A549 (cell line): Measurements from ENCODE around the gene LRRFIP2. TPM values are rescaled to one million over a fixed set of nuclear protein-coding genes. Genes with fewer than 3 reads are reported as not detected.

Experiments
- ATAC-seq, 2 experiments: fragments of 200-7000 bp in 1 of 2; fragments of >200 bp in 1 of 2; cut with Nextera tagmentation in 1 of 2; cut with Tn5 transposase in 1 of 2; 3 replicates each; pipeline versions ENCODE4 v1.8.0 to v1.9.1; 2018 to 2020; ENCODE audit warnings: mild to moderate bottlenecking in 1 of 2, moderate library complexity in 1 of 2
- CTCF ChIA-PET: fragments of 300-600 bp; sonication (Branson Sonifier 250); formaldehyde crosslinking; extraction: SDS; loops from one replicate; lab custom pipeline; 2021; ENCODE audit warnings: antibody characterized with exemption, inconsistent platforms; lab: Yijun Ruan, JAX
- POLR2A ChIA-PET: fragments of 350-600 bp; formaldehyde crosslinking; extraction: SDS; loops from one replicate; lab custom pipeline; 2021; ENCODE audit warnings: antibody characterized with exemption, inconsistent platforms; lab: Yijun Ruan, JAX
- DNase-seq, 2 experiments: peaks; one replicate each; pipeline versions ENCODE4 v3.0.0 to v3.0.0-alpha.2; 2011 to 2016; ENCODE audit warnings: low read depth in 1 of 2, low spot score in 1 of 2
- FAIRE-seq: peaks from 2 replicates; lab custom pipeline; 2011; peaks lifted over from hg19 to GRCh38; lab: Jason Lieb, UNC
- H3K27ac ChIP-seq, 2 experiments: fragments of >200 bp; sonication (Bioruptor Twin); formaldehyde crosslinking; 3 replicates each; pipeline ENCODE4 v1.5.1; 2016 to 2017
- H3K4me1 ChIP-seq: fragments of >200 bp; sonication (Bioruptor Twin); formaldehyde crosslinking; 3 replicates; pipeline ENCODE4 v1.6.1; 2016
- H3K4me2 ChIP-seq: fragments of >200 bp; sonication (Bioruptor Twin); formaldehyde crosslinking; 3 replicates; pipeline ENCODE4 v1.6.1; 2016
- H3K4me3 ChIP-seq: fragments of >200 bp; sonication (Bioruptor Twin); formaldehyde crosslinking; 3 replicates; pipeline ENCODE4 v1.5.1; 2016
- H3K9me3 ChIP-seq: fragments of >200 bp; sonication (Bioruptor Twin); formaldehyde crosslinking; 3 replicates; pipeline ENCODE4 v1.6.1; 2016
- EHMT2 ChIP-seq: fragments of 200-600 bp; sonication (generic); IDR thresholded peaks from 2 replicates; pipeline ENCODE4 v1.6.1; 2016; ENCODE audit warnings: antibody characterized with exemption, low read depth, mild to moderate bottlenecking, moderate library complexity
- ESRRA ChIP-seq: fragments of 150-350 bp; IDR thresholded peaks from 2 replicates; pipeline ENCODE4 v1.6.1; 2014; ENCODE audit warnings: mild to moderate bottlenecking, low read length, borderline replicate concordance
- GATA3 ChIP-seq: IDR thresholded peaks from 2 replicates; pipeline ENCODE4 v1.6.1; 2012; ENCODE audit warnings: borderline replicate concordance
- HDAC2 ChIP-seq: fragments of 200-600 bp; sonication (generic); IDR thresholded peaks from 2 replicates; pipeline ENCODE4 v1.6.1; 2016
- HEYL ChIP-seq: fragments of 250-450 bp; sonication (Bioruptor Pico); IDR thresholded peaks from 2 replicates; pipeline ENCODE4 v1.8.0; 2021; ENCODE audit warnings: mild to moderate bottlenecking, moderate library complexity
- HOXB13 ChIP-seq: fragments of 250-450 bp; sonication (Bioruptor Pico); IDR thresholded peaks from 2 replicates; pipeline ENCODE4 v1.5.0; 2020; ENCODE audit warnings: low read depth, mild to moderate bottlenecking, moderate library complexity
- JUNB ChIP-seq: fragments of >200 bp; sonication (Bioruptor Twin); formaldehyde crosslinking; IDR thresholded peaks from 2 replicates; pipeline ENCODE4 v1.6.1; 2016
- KDM5A ChIP-seq: fragments of 200-600 bp; sonication (generic); IDR thresholded peaks from 2 replicates; pipeline ENCODE4 v1.6.1; 2016; ENCODE audit warnings: antibody characterized with exemption, mild to moderate bottlenecking
- MAZ ChIP-seq: fragments of 150-350 bp; IDR thresholded peaks from 2 replicates; pipeline ENCODE4 v1.6.1; 2014; ENCODE audit warnings: antibody characterized with exemption, low read depth, low read length, borderline replicate concordance
- MYC ChIP-seq: IDR thresholded peaks from 2 replicates; pipeline ENCODE4 v1.6.1; 2012; ENCODE audit warnings: mild to moderate bottlenecking, inconsistent platforms, low read length, improper control_type of control experiment, borderline replicate concordance
- POLR2A ChIP-seq: IDR thresholded peaks from 2 replicates; pipeline ENCODE4 v1.6.1; 2012; ENCODE audit warnings: mild to moderate bottlenecking, low read length
- RAD21 ChIP-seq, 2 experiments: fragments of >200 bp in 1 of 2; sonication (Bioruptor Twin) in 1 of 2; formaldehyde crosslinking in 1 of 2; IDR thresholded peaks in 1 of 2; conservative IDR thresholded peaks in 1 of 2; 2 replicates in 1 of 2; 3 replicates in 1 of 2; pipeline ENCODE4 v1.6.1; 2012 to 2018; ENCODE audit warnings: inconsistent platforms in 1 of 2
- RARB ChIP-seq: fragments of 250-450 bp; sonication (Bioruptor Pico); IDR thresholded peaks from 2 replicates; pipeline ENCODE4 v1.8.0; 2021; ENCODE audit warnings: mild to moderate bottlenecking, moderate library complexity
- RCOR1 ChIP-seq: fragments of 150-350 bp; IDR thresholded peaks from 2 replicates; pipeline ENCODE4 v1.6.1; 2014; ENCODE audit warnings: antibody characterized with exemption, low read length, low read depth
- RFX5 ChIP-seq: fragments of 450-650 bp; IDR thresholded peaks from 2 replicates; pipeline ENCODE4 v1.7.1; 2014; ENCODE audit warnings: antibody characterized with exemption, mild to moderate bottlenecking, moderate library complexity
- SMC3 ChIP-seq: fragments of >200 bp; sonication (Bioruptor Twin); formaldehyde crosslinking; IDR thresholded peaks from 3 replicates; pipeline ENCODE4 v1.6.1; 2018; ENCODE audit warnings: inconsistent platforms
- TFCP2L1 ChIP-seq: fragments of 250-450 bp; sonication (Bioruptor Pico); IDR thresholded peaks from 2 replicates; pipeline ENCODE4 v1.5.0; 2021; ENCODE audit warnings: mild to moderate bottlenecking
- TP53 ChIP-seq: fragments of 250-450 bp; sonication (Bioruptor Pico); IDR thresholded peaks from 2 replicates; pipeline ENCODE4 v1.5.0; 2021; ENCODE audit warnings: mild to moderate bottlenecking, moderate library complexity
- ZNF302 ChIP-seq: fragments of 250-450 bp; sonication (Bioruptor Pico); IDR thresholded peaks from 2 replicates; pipeline ENCODE4 v1.9.0; 2021; ENCODE audit warnings: inconsistent platforms, mild to moderate bottlenecking, moderate library complexity
- WGBS: methylation state at CpG from one replicate; pipeline ENCODE4 v1.1.6; 2017; ENCODE audit errors: missing lambda C conversion rate; 5-methylcytosine and 5-hydroxymethylcytosine counted together
- polyA plus RNA-seq, 4 experiments: library from polyadenylated mRNA; depleted of rRNA in 3 of 4; stranded (reverse); fragments of >200 nt; fragmentation: RNase III in 1 of 4; extraction: RNeasy Plus Mini Kit Qiagen cat#74134 plus additional on column Dnase treatment in 1 of 4; gene quantifications; 2 replicates in 3 of 4; 3 replicates in 1 of 4; pipeline ENCODE4 v1.2.3, GENCODE V29; 2011 to 2017
- TF ChIP-seq, protein P1 (sequence below): fragments of >200 bp; sonication (Bioruptor Twin); formaldehyde crosslinking; IDR thresholded peaks from 3 replicates; pipeline ENCODE4 v1.5.1; 2016
- TF ChIP-seq, protein P2 (sequence below): fragments of >200 bp; sonication (Bioruptor Twin); formaldehyde crosslinking; IDR thresholded peaks from 2 replicates; pipeline ENCODE4 v1.6.1; 2016
- TF ChIP-seq, protein P3 (sequence below): fragments of >200 bp; sonication (Bioruptor Twin); formaldehyde crosslinking; IDR thresholded peaks from 3 replicates; pipeline ENCODE4 v1.6.1; 2016
- TF ChIP-seq, protein P4 (sequence below): fragments of 250-450 bp; sonication (Bioruptor Pico); IDR thresholded peaks from 2 replicates; pipeline ENCODE4 v1.5.0; 2020; ENCODE audit warnings: low read depth, mild to moderate bottlenecking, moderate library complexity
- TF ChIP-seq, protein P5 (sequence below): fragments of 450-650 bp; IDR thresholded peaks from 2 replicates; pipeline ENCODE4 v1.6.1; 2014; ENCODE audit warnings: antibody characterized with exemption
- TF ChIP-seq, protein P6 (sequence below): IDR thresholded peaks from 2 replicates; pipeline ENCODE4 v1.6.1; 2012
- TF ChIP-seq, protein P7 (sequence below): fragments of 250-450 bp; sonication (Bioruptor Pico); IDR thresholded peaks from 2 replicates; pipeline ENCODE4 v1.5.0; 2021; ENCODE audit warnings: mild to moderate bottlenecking, moderate library complexity, borderline replicate concordance

The LRRFIP2 gene
- polyA plus RNA-seq, 2 of the 4 experiments (the other 2 are of a cell fraction) = 48.0 to 66.4 TPM

DNA sequence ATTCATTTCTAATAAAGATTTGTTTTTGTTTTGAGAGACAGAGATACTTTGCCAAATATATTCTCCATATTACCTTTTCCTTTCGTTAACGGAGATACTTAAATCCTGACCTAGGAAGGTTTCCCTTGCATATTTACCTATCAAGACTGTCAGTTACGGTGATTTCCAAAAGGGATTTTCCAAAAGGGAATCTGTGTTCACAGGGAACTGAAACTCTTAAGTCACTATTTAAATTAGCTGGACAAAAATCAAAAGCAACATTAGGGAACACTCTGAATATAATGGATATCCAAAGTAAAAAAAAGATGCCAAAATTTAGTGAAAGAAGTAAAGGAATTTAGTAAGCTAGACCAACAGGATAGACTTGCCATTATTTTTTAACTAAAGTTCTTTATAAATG, 576 bp downstream of the LRRFIP2 start:
- ATAC-seq = no peak
- Histone ChIP-seq H3K4me2 (peak overlapping the region; percentile 69), H3K4me3 (no peak overlapping the region; the same call in 2 of the 3 replicates), H3K27ac (no peak overlapping the region), H3K9me3 (no peaks in the 10 kb centered on the region), H3K4me1 (peaks cover 47% of the 10 kb centered on the region)
- FAIRE-seq = no peak
- ChIA-PET POLR2A (interaction anchor here (0.7 kb wide), 1 partner anchor 126 kb away, joined by 3 read pairs; no protein-coding TSS in a partner anchor), CTCF (interaction anchor here (1.8 kb wide), 1 partner anchor 10 kb away, joined by 4 read pairs; no protein-coding TSS in a partner anchor)
- 68% methylated on average over 3 of the region's 3 CpGs for WGBS
- TF ChIP-seq RFX5 = no peak
- no peak for TF ChIP-seq MYC
- TF ChIP-seq RARB (CRISPR knock-in tag) = no peak
- no peak for TF ChIP-seq HDAC2
- no peak for TF ChIP-seq HOXB13 (CRISPR knock-in tag)
- no peak for TF ChIP-seq GATA3
- no peak for TF ChIP-seq RAD21 (conservative IDR thresholded peaks at IDR 0.05 in 1 of 2, IDR thresholded peaks at IDR 0.05 in 1 of 2)
- TF ChIP-seq TFCP2L1 (CRISPR knock-in tag) = no peak
- TF ChIP-seq EHMT2 = no peak
- no peak for TF ChIP-seq SMC3
- TF ChIP-seq, protein P1, sequence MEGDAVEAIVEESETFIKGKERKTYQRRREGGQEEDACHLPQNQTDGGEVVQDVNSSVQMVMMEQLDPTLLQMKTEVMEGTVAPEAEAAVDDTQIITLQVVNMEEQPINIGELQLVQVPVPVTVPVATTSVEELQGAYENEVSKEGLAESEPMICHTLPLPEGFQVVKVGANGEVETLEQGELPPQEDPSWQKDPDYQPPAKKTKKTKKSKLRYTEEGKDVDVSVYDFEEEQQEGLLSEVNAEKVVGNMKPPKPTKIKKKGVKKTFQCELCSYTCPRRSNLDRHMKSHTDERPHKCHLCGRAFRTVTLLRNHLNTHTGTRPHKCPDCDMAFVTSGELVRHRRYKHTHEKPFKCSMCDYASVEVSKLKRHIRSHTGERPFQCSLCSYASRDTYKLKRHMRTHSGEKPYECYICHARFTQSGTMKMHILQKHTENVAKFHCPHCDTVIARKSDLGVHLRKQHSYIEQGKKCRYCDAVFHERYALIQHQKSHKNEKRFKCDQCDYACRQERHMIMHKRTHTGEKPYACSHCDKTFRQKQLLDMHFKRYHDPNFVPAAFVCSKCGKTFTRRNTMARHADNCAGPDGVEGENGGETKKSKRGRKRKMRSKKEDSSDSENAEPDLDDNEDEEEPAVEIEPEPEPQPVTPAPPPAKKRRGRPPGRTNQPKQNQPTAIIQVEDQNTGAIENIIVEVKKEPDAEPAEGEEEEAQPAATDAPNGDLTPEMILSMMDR = no peak
- DNase-seq = no peak

DNA sequence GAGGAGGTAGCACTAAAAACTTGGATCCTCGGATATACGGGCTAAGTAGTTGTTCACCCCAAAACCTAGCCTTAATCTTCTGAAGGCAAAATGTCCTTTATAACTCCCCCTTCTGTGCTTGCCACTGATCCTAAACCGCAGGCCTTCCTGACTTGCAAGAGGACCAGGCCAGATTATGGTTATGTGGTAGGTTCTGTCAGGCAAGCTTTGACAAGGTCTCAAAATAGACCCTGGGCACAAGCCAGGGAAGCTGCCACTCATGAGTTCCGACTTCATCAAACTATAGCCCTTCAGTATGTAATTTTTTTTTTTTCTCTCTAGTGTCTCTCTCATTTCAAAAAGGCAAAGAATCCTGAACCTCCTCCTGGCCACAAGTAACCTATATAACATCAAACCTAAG, 3.2 kb downstream of the LRRFIP2 start:
- no peak overlapping the region for H3K4me2 ChIP-seq
- no peak for FAIRE-seq
- no peak for ATAC-seq
- H3K4me1 ChIP-seq = peaks cover 30% of the 10 kb centered on the region
- WGBS = 92% methylated on average over 4 of the region's 4 CpGs
- ChIA-PET POLR2A (no interaction called here), CTCF (interaction anchor here (0.6 kb wide), 1 partner anchor 77 kb away, joined by 3 read pairs; no protein-coding TSS in a partner anchor)
- no peak for DNase-seq
- no peak overlapping the region for H3K4me3 ChIP-seq
- TF ChIP-seq ZNF302 (CRISPR knock-in tag) (no peak), JUNB (no peak), KDM5A (no peak), MAZ (no peak), HDAC2 (no peak), POLR2A (no peak)
- TF ChIP-seq, protein P2, sequence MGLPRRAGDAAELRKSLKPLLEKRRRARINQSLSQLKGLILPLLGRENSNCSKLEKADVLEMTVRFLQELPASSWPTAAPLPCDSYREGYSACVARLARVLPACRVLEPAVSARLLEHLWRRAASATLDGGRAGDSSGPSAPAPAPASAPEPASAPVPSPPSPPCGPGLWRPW = no peak
- TF ChIP-seq, protein P3, sequence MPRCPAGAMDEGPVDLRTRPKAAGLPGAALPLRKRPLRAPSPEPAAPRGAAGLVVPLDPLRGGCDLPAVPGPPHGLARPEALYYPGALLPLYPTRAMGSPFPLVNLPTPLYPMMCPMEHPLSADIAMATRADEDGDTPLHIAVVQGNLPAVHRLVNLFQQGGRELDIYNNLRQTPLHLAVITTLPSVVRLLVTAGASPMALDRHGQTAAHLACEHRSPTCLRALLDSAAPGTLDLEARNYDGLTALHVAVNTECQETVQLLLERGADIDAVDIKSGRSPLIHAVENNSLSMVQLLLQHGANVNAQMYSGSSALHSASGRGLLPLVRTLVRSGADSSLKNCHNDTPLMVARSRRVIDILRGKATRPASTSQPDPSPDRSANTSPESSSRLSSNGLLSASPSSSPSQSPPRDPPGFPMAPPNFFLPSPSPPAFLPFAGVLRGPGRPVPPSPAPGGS = no peak
- TF ChIP-seq, protein P4, sequence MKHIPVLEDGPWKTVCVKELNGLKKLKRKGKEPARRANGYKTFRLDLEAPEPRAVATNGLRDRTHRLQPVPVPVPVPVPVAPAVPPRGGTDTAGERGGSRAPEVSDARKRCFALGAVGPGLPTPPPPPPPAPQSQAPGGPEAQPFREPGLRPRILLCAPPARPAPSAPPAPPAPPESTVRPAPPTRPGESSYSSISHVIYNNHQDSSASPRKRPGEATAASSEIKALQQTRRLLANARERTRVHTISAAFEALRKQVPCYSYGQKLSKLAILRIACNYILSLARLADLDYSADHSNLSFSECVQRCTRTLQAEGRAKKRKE (CRISPR knock-in tag) = no peak
- TF ChIP-seq, protein P5, sequence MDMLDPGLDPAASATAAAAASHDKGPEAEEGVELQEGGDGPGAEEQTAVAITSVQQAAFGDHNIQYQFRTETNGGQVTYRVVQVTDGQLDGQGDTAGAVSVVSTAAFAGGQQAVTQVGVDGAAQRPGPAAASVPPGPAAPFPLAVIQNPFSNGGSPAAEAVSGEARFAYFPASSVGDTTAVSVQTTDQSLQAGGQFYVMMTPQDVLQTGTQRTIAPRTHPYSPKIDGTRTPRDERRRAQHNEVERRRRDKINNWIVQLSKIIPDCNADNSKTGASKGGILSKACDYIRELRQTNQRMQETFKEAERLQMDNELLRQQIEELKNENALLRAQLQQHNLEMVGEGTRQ = no peak
- no peaks in the 10 kb centered on the region for H3K9me3 ChIP-seq
- no peak overlapping the region for H3K27ac ChIP-seq

DNA sequence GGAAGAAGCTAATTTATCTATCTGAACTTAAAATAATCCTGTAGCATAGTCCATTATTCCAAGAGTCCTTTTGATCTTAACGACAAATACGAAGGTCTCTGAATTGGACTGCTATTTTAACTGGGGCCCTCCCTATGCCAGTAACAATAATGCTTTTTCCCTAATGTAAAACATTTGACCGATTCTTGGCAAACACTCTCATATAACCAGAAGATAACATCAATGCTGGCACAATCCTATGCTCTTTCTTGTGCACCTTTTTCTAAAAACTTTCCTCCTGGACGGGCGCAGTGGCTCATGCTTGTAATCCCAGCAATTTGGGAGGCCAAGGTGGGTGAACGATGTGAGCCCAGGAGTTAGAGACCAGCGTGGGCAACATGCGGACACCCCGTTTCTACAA, 3.9 kb downstream of the LRRFIP2 start:
- CTCF ChIA-PET = interaction anchor here (0.6 kb wide), 1 partner anchor 78 kb away, joined by 3 read pairs; no protein-coding TSS in a partner anchor
- Histone ChIP-seq H3K9me3 (no peaks in the 10 kb centered on the region), H3K4me3 (no peak overlapping the region), H3K27ac (no peak overlapping the region), H3K4me1 (peaks cover 30% of the 10 kb centered on the region), H3K4me2 (no peak overlapping the region; the same call in 2 of the 3 replicates)
- DNase-seq (no peak), ATAC-seq (no peak), FAIRE-seq (no peak)
- POLR2A ChIA-PET = no interaction called here
- WGBS = 89% methylated on average over 9 of the region's 9 CpGs
- TF ChIP-seq TP53 (CRISPR knock-in tag) = no peak
- no peak for TF ChIP-seq RCOR1
- TF ChIP-seq, protein P3 = no peak
- no peak for TF ChIP-seq JUNB
- TF ChIP-seq, protein P6, sequence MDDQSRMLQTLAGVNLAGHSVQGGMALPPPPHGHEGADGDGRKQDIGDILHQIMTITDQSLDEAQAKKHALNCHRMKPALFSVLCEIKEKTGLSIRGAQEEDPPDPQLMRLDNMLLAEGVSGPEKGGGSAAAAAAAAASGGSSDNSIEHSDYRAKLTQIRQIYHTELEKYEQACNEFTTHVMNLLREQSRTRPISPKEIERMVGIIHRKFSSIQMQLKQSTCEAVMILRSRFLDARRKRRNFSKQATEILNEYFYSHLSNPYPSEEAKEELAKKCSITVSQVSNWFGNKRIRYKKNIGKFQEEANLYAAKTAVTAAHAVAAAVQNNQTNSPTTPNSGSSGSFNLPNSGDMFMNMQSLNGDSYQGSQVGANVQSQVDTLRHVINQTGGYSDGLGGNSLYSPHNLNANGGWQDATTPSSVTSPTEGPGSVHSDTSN = no peak
- no peak for TF ChIP-seq HEYL (CRISPR knock-in tag)
- TF ChIP-seq ESRRA = no peak
- TF ChIP-seq, protein P7, sequence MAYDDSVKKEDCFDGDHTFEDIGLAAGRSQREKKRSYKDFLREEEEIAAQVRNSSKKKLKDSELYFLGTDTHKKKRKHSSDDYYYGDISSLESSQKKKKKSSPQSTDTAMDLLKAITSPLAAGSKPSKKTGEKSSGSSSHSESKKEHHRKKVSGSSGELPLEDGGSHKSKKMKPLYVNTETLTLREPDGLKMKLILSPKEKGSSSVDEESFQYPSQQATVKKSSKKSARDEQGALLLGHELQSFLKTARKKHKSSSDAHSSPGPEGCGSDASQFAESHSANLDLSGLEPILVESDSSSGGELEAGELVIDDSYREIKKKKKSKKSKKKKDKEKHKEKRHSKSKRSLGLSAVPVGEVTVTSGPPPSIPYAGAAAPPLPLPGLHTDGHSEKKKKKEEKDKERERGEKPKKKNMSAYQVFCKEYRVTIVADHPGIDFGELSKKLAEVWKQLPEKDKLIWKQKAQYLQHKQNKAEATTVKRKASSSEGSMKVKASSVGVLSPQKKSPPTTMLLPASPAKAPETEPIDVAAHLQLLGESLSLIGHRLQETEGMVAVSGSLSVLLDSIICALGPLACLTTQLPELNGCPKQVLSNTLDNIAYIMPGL (CRISPR knock-in tag) = no peak
- no peak for TF ChIP-seq RARB (CRISPR knock-in tag)
